Thymus (tissue), 11 donors: ENCODE measurements around the gene TP53I11. TPM values are rescaled to one million over a fixed set of nuclear protein-coding genes. Genes with fewer than 3 reads are reported as not detected.

Experiments used
- DNase-seq, 9 donors: peaks; one replicate each; pipeline ENCODE4 v3.0.0-alpha.2; 2013; ENCODE audit warnings: low spot score in 9 of 9, low read depth in 6 of 9, missing footprints in 1 of 9
- H3K27ac ChIP-seq, 2 donors: one replicate each; pipeline ENCODE4 v1.5.1; 2013; ENCODE audit warnings: control low read depth in 1 of 2, low read depth in 1 of 2, low read length in 1 of 2, mild to moderate bottlenecking in 1 of 2, moderate library complexity in 1 of 2
- H3K27me3 ChIP-seq, 2 donors: one replicate each; pipeline ENCODE4 v1.5.1; 2013; ENCODE audit warnings: low read length in 1 of 2; ENCODE audit not compliant: control insufficient read depth in 2 of 2, insufficient read depth in 1 of 2
- H3K36me3 ChIP-seq, 2 donors: one replicate each; pipeline ENCODE4 v1.5.1; 2013; ENCODE audit warnings: low read length in 1 of 2, mild to moderate bottlenecking in 1 of 2, moderate library complexity in 1 of 2; ENCODE audit not compliant: control insufficient read depth in 2 of 2, insufficient read depth in 2 of 2
- H3K4me1 ChIP-seq, 2 donors: one replicate each; pipeline ENCODE4 v1.5.1; 2013; ENCODE audit warnings: low read length in 2 of 2; ENCODE audit not compliant: control insufficient read depth in 2 of 2, insufficient read depth in 2 of 2
- H3K4me3 ChIP-seq, 2 donors: one replicate each; pipeline ENCODE4 v1.5.1; 2013; ENCODE audit warnings: low read length in 2 of 2, control low read depth in 1 of 2, mild to moderate bottlenecking in 1 of 2
- H3K9me3 ChIP-seq, 2 donors: one replicate each; pipeline ENCODE4 v1.5.1; 2013; ENCODE audit warnings: low read length in 1 of 2, mild to moderate bottlenecking in 1 of 2; ENCODE audit not compliant: control insufficient read depth in 2 of 2, insufficient read depth in 1 of 2
- WGBS: extraction: QIAGEN DNeasy Blood & Tissue Kit; methylation state at CpG from one replicate; pipeline ENCODE4 v1.1.7; 2013; 5-methylcytosine and 5-hydroxymethylcytosine counted together
- polyA plus RNA-seq: library from polyadenylated mRNA; stranded (reverse); fragments of 200-250 nt; gene quantifications from one replicate; pipeline ENCODE4 v1.2.3, GENCODE V29; 2013
- total RNA-seq: library from RNA; stranded (reverse); fragments of 120-200 nt; gene quantifications from one replicate; pipeline ENCODE4 v1.2.4, GENCODE V29; 2013
- donor health status: healthy.

The TP53I11 gene
- total and polyA plus RNA-seq, 2 donors: 6.1 to 13.3 TPM

DNA sequence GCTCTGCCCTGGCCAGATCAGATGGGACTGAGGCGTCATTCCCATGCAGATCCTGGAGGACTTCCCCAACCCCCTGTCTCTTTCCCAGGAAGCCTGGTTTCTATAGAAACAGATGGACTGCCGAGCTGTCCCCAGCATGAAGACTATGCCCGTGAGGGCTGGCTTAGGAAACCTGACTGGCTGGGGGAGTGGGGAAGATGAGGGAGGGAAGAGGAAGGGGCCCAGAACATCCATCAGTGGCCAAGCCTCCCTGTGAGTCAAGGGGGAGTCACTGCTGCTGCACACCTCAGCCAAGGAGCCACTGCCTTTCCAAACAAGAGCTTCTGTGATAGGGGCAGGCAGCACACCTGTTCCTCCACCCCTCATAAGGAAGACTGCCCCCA is 5.8 kb downstream of the TP53I11 start:
- WGBS: 76% methylated on average over 3 of the region's 3 CpGs
- Histone ChIP-seq H3K4me1 (peaks cover 6 to 25% of the 10 kb centered on the region in 2 donors), H3K27me3 (peaks cover 0 to 11% of the 10 kb centered on the region in 2 donors), H3K4me3 (no peak overlapping the region), H3K36me3 (no peaks in the 10 kb centered on the region), H3K27ac (no peak overlapping the region), H3K9me3 (no peaks in the 10 kb centered on the region)
- DNase-seq: no peak

DNA sequence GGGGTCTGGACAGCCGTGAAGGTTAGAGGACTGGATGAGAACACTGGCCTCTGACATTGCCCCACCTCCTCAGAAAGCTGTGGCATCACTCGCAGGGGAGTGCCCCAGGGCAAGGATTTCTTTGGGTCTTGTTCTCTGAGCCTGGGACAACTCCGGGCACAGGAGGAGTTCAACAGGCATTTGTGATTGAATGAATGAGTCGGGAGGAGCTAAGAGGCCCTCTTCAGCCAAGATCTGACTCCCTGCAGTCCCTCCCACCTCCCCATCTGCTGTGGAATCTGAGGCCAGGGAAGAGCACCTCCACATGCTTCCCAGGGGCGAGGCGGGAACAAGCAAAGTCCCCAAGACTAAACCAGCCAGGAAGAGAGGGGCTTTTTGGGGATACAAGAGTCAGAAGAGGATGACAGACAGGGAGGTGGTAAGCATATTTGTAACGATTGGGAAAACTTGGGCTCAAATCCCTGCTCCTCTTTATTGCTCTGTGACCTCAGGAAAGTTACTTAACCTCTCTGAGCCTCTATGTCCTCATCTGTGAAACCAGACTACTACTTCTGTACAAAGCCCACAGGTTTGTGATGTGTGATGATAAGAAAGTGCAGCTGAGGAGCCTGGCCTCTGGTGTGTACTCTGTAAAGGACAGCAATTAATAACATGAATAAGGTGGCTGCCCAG is 6.4 kb downstream of the TP53I11 start:
- H3K27me3 ChIP-seq: peaks cover 0 to 7% of the 10 kb centered on the region in 2 donors
- H3K9me3 ChIP-seq: no peaks in the 10 kb centered on the region
- DNase-seq: no peak
- no peak overlapping the region for H3K27ac ChIP-seq
- no peak overlapping the region for H3K4me3 ChIP-seq
- H3K36me3 ChIP-seq: no peaks in the 10 kb centered on the region
- H3K4me1 ChIP-seq: peaks cover 6 to 25% of the 10 kb centered on the region in 2 donors
- 97% methylated on average over 7 of the region's 7 CpGs for WGBS

DNA sequence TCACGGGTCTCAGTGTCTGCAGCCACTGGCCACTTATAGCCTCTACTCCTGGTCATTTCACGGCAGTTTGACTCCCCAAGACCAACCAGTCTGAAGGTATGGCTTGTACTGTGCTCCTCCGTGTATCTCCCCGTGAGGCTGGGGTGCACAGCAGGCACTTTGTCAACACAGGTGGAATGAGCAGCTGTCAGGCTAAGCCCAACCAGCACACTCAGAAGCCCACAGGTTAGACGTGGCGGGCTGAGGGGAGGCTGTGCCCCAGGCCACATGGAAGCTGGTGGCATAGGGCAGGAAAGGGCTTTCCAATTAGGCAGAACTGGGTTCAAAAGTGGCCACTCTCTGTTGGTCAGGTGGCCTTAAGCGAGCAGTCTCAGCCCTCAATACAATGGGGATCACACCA is 7.0 kb downstream of the TP53I11 start:
- peaks cover 3 to 19% of the 10 kb centered on the region in 2 donors for H3K4me1 ChIP-seq
- peak in 1 of 9 donors; percentile 41 for DNase-seq
- peaks cover 0 to under 1% of the 10 kb centered on the region in 2 donors for H3K27me3 ChIP-seq
- no peak overlapping the region for H3K4me3 ChIP-seq
- no peak overlapping the region for H3K27ac ChIP-seq
- no peaks in the 10 kb centered on the region for H3K36me3 ChIP-seq
- H3K9me3 ChIP-seq: no peaks in the 10 kb centered on the region
- WGBS: 66% methylated on average over 7 of the region's 7 CpGs

DNA sequence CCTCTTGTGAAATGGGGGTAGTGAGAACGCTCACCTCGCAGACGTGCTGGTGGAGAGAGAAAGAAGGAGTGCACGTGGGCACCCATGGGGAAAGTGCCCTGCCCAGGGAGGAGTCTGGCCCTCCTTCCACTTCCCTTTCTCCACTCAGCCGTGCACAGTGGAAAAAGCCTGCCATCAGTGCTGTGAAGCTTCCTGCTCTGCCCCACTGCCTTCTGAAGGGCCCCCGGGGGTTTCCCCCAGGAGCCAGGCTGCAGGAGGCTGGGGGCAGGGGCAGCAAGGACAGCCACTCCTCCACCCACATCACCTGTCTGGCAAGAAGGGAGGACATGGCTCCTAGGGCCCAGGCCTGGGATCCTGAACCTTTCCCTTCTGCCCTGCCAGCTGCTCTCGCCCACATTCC is 7.6 kb downstream of the TP53I11 start:
- Histone ChIP-seq H3K4me1 (peaks cover 3 to 16% of the 10 kb centered on the region in 2 donors), H3K27me3 (no peaks in the 10 kb centered on the region), H3K36me3 (no peaks in the 10 kb centered on the region), H3K9me3 (no peaks in the 10 kb centered on the region), H3K27ac (no peak overlapping the region), H3K4me3 (no peak overlapping the region)
- peak in 1 of 9 donors; percentile 37 for DNase-seq
- WGBS: 29% methylated on average over 7 of the region's 7 CpGs

DNA sequence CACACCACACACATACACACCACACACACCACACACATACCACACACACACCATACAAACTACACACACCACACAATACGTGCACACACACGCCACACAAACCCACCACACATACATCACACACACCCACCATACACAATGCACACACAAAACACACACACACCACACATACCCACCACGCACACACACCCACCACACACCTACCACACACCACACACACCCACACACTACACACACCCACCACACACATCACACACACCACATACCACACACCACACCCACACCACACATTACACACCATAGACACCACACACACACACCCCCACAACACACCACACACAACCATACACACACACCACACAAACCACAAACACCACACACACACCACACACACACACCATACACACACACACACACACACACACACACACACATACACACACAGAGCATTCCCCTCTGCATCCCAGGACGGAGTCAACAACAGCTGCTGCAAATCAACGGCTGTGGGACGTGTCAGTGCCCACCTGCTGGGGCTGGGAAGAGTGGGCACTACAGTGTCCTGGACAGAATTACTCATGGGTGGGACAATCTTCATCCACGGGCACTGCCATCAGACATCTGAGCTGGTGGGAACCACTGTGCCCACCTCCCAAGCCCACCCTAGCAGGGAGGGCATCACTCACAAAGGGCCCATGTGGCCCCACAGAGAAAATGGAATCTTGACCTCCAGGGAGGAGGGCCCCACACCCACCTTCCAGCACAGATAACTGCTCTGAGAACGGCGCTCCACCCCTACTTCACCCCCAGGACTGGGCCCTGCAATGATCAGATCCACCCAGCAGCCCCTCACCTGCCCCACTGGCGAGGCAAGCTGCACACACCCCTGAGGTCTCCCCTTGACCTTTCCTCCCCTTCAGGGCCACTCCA is 8.4 kb downstream of the TP53I11 start:
- Histone ChIP-seq H3K27me3 (no peaks in the 10 kb centered on the region), H3K36me3 (no peaks in the 10 kb centered on the region), H3K9me3 (no peaks in the 10 kb centered on the region), H3K27ac (no peak overlapping the region), H3K4me1 (peaks cover 3 to 16% of the 10 kb centered on the region in 2 donors), H3K4me3 (no peak overlapping the region)
- WGBS: 97% methylated on average over 10 of the region's 10 CpGs
- no peak for DNase-seq

DNA sequence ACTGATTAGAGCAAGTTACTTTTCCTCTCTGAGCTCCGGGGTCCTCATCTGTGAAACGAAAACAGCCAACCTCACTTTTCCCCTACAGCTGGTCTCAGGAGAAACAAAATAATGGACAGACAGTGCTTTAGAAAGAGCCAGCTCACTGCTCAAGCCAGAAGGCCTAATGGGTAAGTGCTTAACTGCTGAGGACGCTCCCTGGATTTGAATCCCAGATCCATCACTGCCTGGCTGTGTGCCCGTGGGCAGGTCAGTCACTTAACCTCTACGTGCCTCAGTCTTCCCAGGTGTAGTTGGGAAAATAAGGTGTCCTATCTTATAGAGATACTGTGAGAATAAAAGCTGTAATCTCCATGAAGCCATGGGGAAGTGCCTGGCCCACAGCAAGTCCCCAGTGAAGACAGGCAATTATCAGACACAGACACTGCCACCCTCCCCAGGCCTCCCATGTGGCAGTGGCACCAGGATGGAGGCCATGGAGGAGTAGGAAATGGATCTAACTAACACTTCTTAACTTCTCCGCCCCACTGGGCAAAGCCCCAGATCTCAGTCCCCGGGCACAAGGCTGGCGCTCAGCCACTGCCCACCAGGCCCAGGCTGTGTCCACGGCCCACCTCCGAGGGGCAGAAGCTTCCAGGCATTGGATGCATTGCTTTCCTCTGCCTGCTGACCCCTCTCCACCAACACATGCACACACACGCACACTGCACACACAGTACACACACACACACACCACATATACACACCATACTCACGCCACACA is 9.2 kb downstream of the TP53I11 start:
- Histone ChIP-seq H3K9me3 (no peaks in the 10 kb centered on the region), H3K4me3 (no peak overlapping the region), H3K4me1 (peaks cover 3 to 16% of the 10 kb centered on the region in 2 donors), H3K27me3 (no peaks in the 10 kb centered on the region), H3K27ac (no peak overlapping the region), H3K36me3 (no peaks in the 10 kb centered on the region)
- WGBS: 94% methylated on average over 12 of the region's 12 CpGs
- DNase-seq: no peak

DNA sequence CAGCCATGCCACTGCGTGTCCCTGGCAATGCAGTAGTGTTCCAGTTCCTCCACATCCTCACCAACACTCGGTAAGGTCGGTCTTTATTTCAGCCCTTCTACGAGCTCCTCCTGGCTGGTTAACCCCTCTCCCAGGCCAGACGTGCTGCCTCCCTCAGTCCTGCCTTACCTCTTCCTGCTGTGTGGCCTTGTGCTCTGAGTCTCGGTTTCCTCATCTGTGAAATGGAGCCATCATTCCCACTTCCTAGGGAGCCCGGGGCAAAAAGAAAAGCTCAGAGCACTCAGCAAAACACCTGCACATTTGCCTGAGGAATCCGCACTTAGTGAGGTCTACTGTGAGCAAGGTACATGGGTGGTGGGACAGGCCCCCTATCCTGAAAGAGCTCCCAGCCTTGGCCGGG is 9.8 kb downstream of the TP53I11 start:
- no peak for DNase-seq
- Histone ChIP-seq H3K27ac (no peak overlapping the region), H3K9me3 (no peaks in the 10 kb centered on the region), H3K4me1 (peaks cover 3 to 16% of the 10 kb centered on the region in 2 donors), H3K36me3 (no peaks in the 10 kb centered on the region), H3K27me3 (no peaks in the 10 kb centered on the region), H3K4me3 (no peak overlapping the region)
- 95% methylated on average over 9 of the region's 9 CpGs for WGBS

DNA sequence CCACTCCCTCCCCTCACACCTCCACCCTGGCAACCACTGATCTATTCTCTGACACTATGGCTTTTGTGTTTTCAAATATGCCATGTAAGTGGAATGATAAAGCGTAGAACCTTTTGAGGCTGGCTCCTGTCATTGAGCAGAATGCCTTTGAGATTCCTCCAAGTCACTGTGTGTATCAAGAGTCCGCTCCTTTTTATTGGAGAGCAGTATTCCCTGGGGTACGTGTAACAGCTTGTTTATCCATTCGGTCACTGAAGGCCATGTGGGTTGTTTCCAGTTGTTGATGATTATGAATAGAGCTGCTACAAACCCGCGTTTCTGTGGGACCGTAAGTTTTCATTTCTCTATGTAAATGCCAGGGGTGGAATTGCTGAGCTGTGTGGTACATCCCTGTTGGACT is 10.3 kb downstream of the TP53I11 start:
- Histone ChIP-seq H3K27me3 (no peaks in the 10 kb centered on the region), H3K36me3 (peaks cover 0 to 4% of the 10 kb centered on the region in 2 donors), H3K9me3 (no peaks in the 10 kb centered on the region), H3K4me3 (no peak overlapping the region), H3K4me1 (peaks cover 3 to 16% of the 10 kb centered on the region in 2 donors), H3K27ac (no peak overlapping the region)
- no peak for DNase-seq
- WGBS: 95% methylated on average over 7 of the region's 7 CpGs
